Gastrocnemius medialis (tissue), 4 donors: ENCODE data around the gene SGCD.

Source experiments
- POLR2A ChIP-seq, 2 donors: fragments of 450-650 bp; IDR thresholded peaks; one replicate each; pipeline ENCODE4 v1.6.1; 2017; ENCODE audit warnings: antibody characterized with exemption in 2 of 2, mild to moderate bottlenecking in 2 of 2, moderate library complexity in 2 of 2
- TF ChIP-seq, protein P1 (sequence below), 5 experiments: fragments of 450-650 bp in 3 of 5; fragments of 200-600 bp in 2 of 5; sonication (generic) in 2 of 5; IDR thresholded peaks in 4 of 5; conservative IDR thresholded peaks in 1 of 5; 1 replicate in 4 of 5; 2 replicates in 1 of 5; pipeline ENCODE4 v1.5.1; 2016 to 2019; ENCODE audit warnings: antibody characterized with exemption in 5 of 5, mild to moderate bottlenecking in 3 of 5, moderate library complexity in 3 of 5

DNA sequence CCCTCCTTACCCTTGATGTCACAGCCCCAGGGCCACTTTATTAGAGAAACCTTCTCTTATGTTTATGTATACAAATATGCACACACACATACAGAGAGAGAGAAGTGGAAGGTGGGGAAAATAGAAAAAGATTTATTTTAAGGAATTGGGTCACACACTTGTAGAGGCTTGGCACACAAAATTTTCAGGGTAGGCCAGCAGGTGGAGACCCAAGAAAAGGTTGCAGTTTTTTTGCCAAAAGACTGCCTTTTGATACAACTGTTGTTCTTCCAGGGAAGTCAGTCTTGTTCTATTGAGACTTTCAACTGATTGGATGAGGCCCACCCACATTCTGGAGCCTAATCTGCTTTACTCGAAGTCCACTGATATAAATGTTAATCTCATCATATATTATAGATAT, 392.0 kb downstream of the SGCD start:
- TF ChIP-seq, protein P1, sequence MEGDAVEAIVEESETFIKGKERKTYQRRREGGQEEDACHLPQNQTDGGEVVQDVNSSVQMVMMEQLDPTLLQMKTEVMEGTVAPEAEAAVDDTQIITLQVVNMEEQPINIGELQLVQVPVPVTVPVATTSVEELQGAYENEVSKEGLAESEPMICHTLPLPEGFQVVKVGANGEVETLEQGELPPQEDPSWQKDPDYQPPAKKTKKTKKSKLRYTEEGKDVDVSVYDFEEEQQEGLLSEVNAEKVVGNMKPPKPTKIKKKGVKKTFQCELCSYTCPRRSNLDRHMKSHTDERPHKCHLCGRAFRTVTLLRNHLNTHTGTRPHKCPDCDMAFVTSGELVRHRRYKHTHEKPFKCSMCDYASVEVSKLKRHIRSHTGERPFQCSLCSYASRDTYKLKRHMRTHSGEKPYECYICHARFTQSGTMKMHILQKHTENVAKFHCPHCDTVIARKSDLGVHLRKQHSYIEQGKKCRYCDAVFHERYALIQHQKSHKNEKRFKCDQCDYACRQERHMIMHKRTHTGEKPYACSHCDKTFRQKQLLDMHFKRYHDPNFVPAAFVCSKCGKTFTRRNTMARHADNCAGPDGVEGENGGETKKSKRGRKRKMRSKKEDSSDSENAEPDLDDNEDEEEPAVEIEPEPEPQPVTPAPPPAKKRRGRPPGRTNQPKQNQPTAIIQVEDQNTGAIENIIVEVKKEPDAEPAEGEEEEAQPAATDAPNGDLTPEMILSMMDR (IDR thresholded peaks at IDR 0.05 in 4 of 5, conservative IDR thresholded peaks at IDR 0.05 in 1 of 5) = no peak
- no peak for TF ChIP-seq POLR2A (IDR thresholded peaks at IDR 0.05)
